RWPE2 (cell line): ENCODE data around the gene YIPF2.

Source experiments
- ATAC-seq: fragments of 200-7000 bp; cut with Tn5 transposase; 3 replicates; pipeline ENCODE4 v1.9.1; 2021; ENCODE audit warnings: low read depth
- DNase-seq: peaks from one replicate; pipeline ENCODE4 v3.0.0-alpha.2; 2020; ENCODE audit warnings: low spot score
- H3K27ac ChIP-seq: fragments of 450-650 bp; 2 replicates; pipeline ENCODE4 v1.5.1; 2017; ENCODE audit warnings: mild to moderate bottlenecking; ENCODE audit not compliant: poor library complexity, severe bottlenecking
- H3K27me3 ChIP-seq: fragments of 250-450 bp; sonication (Bioruptor Pico); 2 replicates; pipeline ENCODE4 v1.5.1; 2021; ENCODE audit warnings: mild to moderate bottlenecking, moderate library complexity; ENCODE audit not compliant: insufficient read depth, poor library complexity, severe bottlenecking
- H3K36me3 ChIP-seq: fragments of 250-450 bp; sonication (Bioruptor Pico); 2 replicates; pipeline ENCODE4 v1.5.1; 2020; ENCODE audit warnings: low read depth, mild to moderate bottlenecking, moderate library complexity
- H3K4me1 ChIP-seq: fragments of 250-450 bp; sonication (Bioruptor Pico); 2 replicates; pipeline ENCODE4 v1.5.1; 2021; ENCODE audit warnings: mild to moderate bottlenecking, moderate library complexity; ENCODE audit not compliant: insufficient read depth, poor library complexity, severe bottlenecking
- H3K4me3 ChIP-seq: fragments of 250-450 bp; sonication (Bioruptor Pico); 2 replicates; pipeline ENCODE4 v1.5.1; 2021; ENCODE audit warnings: mild to moderate bottlenecking, moderate library complexity; ENCODE audit not compliant: severe bottlenecking
- H3K9me3 ChIP-seq: fragments of 250-450 bp; sonication (Bioruptor Pico); 2 replicates; pipeline ENCODE4 v1.5.1; 2021; ENCODE audit warnings: mild to moderate bottlenecking, moderate library complexity; ENCODE audit not compliant: severe bottlenecking
- CTCF ChIP-seq: fragments of 450-650 bp; IDR thresholded peaks from one replicate; pipeline ENCODE4 v1.5.1; 2017; ENCODE audit warnings: mild to moderate bottlenecking, moderate library complexity; ENCODE audit not compliant: poor library complexity, severe bottlenecking

The YIPF2 gene

GRCh38 chr19:10895920-10896319 is 32.5 kb downstream of the YIPF2 start:
- no peaks in the 10 kb centered on the region for H3K9me3 ChIP-seq
- no peak for TF ChIP-seq CTCF
- H3K4me3 ChIP-seq = no peak overlapping the region
- H3K36me3 ChIP-seq = no peaks in the 10 kb centered on the region
- H3K4me1 ChIP-seq = peaks cover 8% of the 10 kb centered on the region
- H3K27me3 ChIP-seq = no peaks in the 10 kb centered on the region
- no peak for DNase-seq
- no peak overlapping the region for H3K27ac ChIP-seq
- ATAC-seq = no peak

DNA sequence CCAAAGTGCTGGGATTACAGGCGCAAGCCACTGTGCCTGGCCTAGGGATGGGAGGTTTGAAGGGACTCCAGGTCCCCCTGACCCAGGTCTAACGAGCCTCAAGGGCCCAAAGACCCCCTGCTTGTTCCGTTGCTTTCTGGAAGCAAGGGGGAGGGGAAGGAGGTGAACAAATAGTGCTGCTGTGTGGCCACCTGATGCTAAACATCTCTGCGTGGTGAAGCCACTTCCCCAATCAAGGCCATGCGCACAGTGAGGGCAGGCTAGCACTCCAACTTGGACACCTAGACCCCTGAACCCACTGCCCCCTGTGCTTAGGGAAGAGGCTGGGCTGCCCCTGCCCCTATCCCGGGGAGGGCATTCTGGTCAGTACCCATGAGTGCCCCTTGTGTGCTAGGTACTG is 33.1 kb downstream of the YIPF2 start:
- H3K4me3 ChIP-seq = no peak overlapping the region
- H3K36me3 ChIP-seq = no peaks in the 10 kb centered on the region
- H3K9me3 ChIP-seq = no peaks in the 10 kb centered on the region
- H3K27me3 ChIP-seq = no peaks in the 10 kb centered on the region
- no peak overlapping the region for H3K27ac ChIP-seq
- no peak for DNase-seq
- peaks cover 8% of the 10 kb centered on the region for H3K4me1 ChIP-seq
- no peak for TF ChIP-seq CTCF
- no peak for ATAC-seq

DNA sequence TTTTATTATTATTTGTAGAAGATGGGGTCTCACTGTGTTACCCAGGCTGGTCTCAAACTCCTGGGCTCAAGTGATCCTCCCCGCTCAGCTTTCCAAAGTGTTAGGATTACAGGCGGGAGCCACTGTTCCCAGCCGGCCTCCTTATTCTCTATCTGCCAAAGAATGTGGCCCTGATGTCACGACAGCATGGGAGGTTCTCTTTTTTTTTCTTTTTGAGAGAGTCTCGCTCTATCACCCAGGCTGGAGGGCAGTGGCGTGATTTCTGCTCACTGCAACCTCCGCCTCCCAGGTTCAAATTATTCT is 33.6 kb downstream of the YIPF2 start:
- ATAC-seq = no peak
- Histone ChIP-seq H3K27ac (no peak overlapping the region), H3K27me3 (no peaks in the 10 kb centered on the region), H3K9me3 (no peaks in the 10 kb centered on the region), H3K36me3 (no peaks in the 10 kb centered on the region), H3K4me1 (peaks cover 8% of the 10 kb centered on the region), H3K4me3 (no peak overlapping the region)
- no peak for DNase-seq
- TF ChIP-seq CTCF = no peak

- ATAC-seq (no peak), DNase-seq (no peak)
- no peak overlapping the region for H3K4me3 ChIP-seq
Measured at GRCh38 chr19:10892256-10892655, 36.2 kb downstream of the YIPF2 start.

More at GRCh38 chr19:10892256-10892655, 36.2 kb downstream of the YIPF2 start:
- Histone ChIP-seq H3K4me1 (no peaks in the 10 kb centered on the region), H3K27me3 (no peaks in the 10 kb centered on the region), H3K9me3 (no peaks in the 10 kb centered on the region), H3K36me3 (no peaks in the 10 kb centered on the region), H3K27ac (no peak overlapping the region)
- no peak for TF ChIP-seq CTCF
